ENCODE data around the gene PAIP2B.

Gene PAIP2B

DNA sequence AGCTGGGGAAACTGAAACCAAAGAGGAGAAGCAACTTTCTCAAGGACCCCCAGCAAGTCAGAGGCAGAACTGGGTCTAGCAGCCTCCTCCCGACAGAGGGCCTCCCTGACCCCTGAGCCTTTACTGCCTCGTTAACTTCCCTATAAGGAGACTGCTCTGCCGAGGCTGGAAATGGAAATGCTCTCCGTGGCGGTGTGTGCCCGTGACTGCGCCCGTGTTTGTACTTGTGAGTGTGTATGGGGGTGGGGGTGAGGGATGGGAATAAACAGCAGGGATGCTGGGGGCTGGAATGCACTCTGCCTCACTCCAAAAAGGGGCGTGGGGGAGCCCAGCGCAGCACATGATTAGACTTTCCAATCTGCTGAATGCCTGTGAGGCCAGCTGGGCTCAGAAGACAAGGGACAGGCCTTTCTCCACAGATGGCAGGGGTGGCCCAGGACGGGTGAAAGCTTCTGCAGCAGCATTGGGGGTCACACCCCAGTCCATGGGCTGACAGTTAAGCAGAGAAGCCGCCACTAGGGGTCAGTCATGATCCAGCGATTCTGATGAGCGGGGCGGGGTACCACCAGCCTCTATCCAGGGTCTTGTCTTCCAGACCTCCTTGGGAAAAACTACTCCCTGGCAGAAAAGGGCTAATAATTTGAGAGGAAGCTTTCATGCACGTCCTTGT is 69.6 kb downstream of the PAIP2B start:
- peak; percentile 61 to 92 (median 78) for DNase-seq
- intact Hi-C loops (cut with DNase I): no loop called here

DNA sequence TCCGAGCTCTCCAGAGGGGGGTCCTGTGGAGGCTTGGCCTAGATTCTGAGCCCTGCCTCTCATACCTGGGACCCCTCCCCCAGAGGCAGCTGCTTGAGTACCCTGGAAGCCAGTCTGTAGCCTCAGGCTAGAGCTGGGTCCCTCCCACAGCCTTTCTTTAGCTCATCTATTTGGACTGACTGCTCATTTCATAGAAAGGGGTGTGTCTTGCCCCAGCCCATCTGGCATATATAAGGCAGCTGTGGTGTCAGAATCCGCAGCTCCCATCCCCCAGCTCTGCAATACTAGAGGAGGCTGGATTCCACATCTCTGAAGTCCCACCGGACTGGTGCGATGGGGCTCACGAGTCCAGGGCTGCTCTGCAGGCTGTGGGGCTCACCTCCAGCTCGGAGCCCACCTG is 70.3 kb downstream of the PAIP2B start:
- no peak for DNase-seq
- intact Hi-C loops (cut with DNase I): no loop called here

DNA sequence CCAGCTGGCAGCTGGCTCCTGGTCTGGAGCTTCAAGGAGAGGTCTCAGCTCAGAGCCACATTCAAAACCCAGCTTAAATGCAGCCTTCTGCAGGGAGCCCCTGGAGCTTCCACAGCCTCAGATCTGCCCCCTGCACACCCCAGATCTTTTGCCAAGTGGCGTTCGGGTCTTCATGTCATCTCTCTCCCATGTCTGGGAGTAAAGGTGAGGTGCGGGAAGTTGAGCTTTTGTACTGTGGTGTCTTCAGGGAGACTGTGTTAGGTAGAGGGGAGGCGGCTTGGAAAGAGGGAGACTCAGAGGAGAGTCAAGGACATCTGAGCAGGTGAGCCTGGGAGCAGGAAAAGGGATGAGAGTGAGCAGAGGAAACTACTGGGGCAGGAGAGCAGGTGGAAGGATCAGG is 71.1 kb downstream of the PAIP2B start:
- intact Hi-C loops (cut with DNase I): no loop called here
- no peak for DNase-seq

DNA sequence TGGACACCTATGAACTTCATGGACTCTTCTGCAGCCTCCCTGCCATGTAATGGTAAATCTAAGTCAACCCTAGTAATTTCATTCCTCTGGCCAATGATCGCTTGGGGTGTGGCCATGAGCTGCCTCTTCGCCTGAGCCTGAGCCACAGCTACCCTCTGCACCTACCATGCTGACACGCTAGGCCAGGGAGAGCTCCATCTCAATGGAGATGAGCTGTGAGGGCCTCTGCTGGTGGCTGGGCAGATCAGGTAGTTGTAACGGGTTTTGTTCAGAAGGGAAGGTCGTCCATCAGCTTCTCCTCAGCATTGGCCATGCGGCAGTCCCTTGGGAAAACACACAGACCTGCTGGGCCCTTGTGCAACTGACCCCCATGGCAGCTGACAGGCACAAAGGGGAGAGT is 72.1 kb downstream of the PAIP2B start:
- no peak for DNase-seq
- intact Hi-C loops (cut with DNase I): no loop called here

GRCh38 chr2:71154279-71154678 is 72.6 kb downstream of the PAIP2B start:
- intact Hi-C loops (cut with DNase I): no loop called here
- no peak for DNase-seq

- intact Hi-C loops (cut with DNase I): no loop called here
- DNase-seq: no peak
Measured at GRCh38 chr2:71153585-71154224, 73.2 kb downstream of the PAIP2B start.

DNA sequence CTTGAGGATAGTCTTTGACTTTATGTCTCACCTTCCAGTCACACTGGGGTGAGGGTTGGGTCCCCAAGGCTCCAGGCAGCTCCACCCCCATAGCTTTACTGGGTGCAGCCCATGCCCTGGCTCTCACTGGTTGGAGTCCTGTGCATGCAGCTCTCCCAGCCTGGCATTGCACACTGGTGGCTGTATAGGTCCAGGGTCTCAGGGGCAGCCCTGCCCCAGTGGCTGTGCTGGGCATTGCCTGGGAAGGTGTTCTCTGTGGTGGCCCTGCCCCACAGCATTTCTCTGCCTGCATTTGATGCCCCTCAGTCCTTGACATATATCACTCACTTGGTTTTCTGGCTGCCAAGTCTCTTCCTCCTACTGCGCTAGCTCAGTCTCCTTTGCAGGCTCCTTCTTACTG is 75.3 kb downstream of the PAIP2B start:
- intact Hi-C loops (cut with DNase I): no loop called here
- no peak for DNase-seq

GRCh38 chr2:71150082-71150816 is 76.7 kb downstream of the PAIP2B start:
- DNase-seq: no peak
- intact Hi-C loops (cut with DNase I): no loop called here

GRCh38 chr2:71148506-71149063 is 78.3 kb downstream of the PAIP2B start:
- intact Hi-C loops (cut with DNase I): no loop called here
- peak in 13 of 42 donors; percentile 12 to 71 (median 42) for DNase-seq

- intact Hi-C loops (cut with DNase I): no loop called here
- DNase-seq: no peak
Measured at GRCh38 chr2:71143782-71144181, 83.1 kb downstream of the PAIP2B start.

- DNase-seq: no peak
- intact Hi-C loops (cut with DNase I): no loop called here
Measured at GRCh38 chr2:71136174-71136573, 90.7 kb downstream of the PAIP2B start.

- no peak for DNase-seq
- intact Hi-C loops (cut with DNase I): no loop called here
Measured at GRCh38 chr2:71133603-71134002, 93.3 kb downstream of the PAIP2B start.

Data from head of caudate nucleus (tissue), 42 donors.